ENCODE measurements around the gene ALG14.

ALG14 gene

DNA sequence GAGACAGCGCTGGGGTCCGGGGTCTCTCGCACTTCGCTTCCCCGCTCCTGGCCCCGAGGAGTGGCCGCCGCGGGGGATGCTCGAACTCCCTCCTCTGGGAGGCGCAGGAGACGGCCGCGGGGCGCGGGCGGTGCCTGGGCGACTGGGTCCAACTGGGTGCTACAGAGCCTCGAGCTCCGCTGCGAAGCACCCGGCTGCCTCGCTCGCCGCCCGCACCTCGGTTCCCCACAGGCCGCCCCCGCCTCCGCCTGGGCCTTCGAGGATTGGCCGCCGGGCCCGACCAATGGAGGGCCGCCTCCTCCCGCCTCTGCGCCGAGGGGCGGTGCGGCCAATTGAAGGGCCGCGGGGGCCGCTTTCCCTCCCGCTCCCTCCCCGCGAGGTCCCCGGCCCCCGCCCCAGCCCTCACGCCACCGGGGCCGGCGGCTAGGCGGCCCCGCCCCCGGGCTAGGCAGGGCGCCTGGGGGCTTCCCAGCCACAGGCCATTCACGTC lies 145.8 kb downstream of the ALG14 start, which contains the start of gene CNN3:
TSS of gene CNN3 (minus strand) at position 196 of the 490 bp plus-strand sequence. CDS start 216 bp downstream, outside the sequence.
- Mint-ChIP-seq H3K27ac (peak within 1 kb of the TSS; percentile 5), H3K36me3 (ENCODE audit: low read depth) (peaks cover 4% of the 10 kb centered on the region), H3K4me1 (ENCODE audit: low read depth) (peaks cover 9% of the 10 kb centered on the region), H3K4me3 (peak within 1 kb of the TSS; percentile 84), H3K27me3 (ENCODE audit: low read depth) (peaks cover 57% of the 10 kb centered on the region), H3K9me3 (no peaks in the 10 kb centered on the region)

DNA sequence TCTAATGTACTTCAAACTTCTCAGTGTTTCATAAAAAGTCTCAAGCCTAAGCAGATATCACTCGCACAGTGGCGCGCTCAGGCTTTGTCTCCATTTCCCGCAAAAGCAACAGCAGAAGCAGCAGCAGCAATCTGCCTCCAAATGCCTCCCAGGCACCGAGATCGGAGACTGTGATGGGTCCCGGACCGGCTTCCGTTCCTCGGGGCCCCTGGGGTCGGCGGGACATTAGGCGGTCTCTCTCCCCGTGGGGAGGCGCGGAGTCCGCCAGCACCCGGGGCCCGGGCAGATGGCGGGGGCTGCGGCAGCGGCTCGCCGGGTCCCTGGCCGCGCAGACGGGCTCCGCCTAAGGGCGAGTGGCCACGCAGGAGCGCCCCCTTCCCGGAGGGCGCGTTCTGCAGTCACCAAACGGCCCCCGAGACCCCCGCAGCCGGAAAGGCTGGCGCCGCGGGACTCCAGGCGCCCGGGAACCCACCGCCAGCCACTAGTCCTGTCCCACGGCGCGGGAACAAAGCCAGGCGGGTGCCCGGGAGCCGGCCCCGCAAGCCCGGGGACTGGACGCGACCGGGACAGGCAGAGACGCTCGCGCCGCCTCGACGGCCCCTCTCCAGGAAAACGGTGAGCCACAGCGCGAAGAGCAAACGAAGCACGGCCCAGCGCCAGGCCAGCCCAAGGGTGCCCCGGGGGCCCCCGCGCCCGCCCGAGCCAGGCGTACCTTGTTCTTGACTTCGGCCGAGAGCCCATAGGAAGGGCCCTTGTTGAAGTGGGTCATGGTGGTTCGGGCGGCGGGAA lies 146.4 kb downstream of the ALG14 start:
- peaks cover 4% of the 10 kb centered on the region for H3K36me3 Mint-ChIP-seq (ENCODE audit: low read depth)
- H3K4me3 Mint-ChIP-seq, result peak overlapping the region; percentile 84
- H3K4me1 Mint-ChIP-seq (ENCODE audit: low read depth), result peaks cover 9% of the 10 kb centered on the region
- H3K27ac Mint-ChIP-seq, result no peak overlapping the region
- no peaks in the 10 kb centered on the region for H3K9me3 Mint-ChIP-seq
- H3K27me3 Mint-ChIP-seq (ENCODE audit: low read depth), result peaks cover 60% of the 10 kb centered on the region

DNA sequence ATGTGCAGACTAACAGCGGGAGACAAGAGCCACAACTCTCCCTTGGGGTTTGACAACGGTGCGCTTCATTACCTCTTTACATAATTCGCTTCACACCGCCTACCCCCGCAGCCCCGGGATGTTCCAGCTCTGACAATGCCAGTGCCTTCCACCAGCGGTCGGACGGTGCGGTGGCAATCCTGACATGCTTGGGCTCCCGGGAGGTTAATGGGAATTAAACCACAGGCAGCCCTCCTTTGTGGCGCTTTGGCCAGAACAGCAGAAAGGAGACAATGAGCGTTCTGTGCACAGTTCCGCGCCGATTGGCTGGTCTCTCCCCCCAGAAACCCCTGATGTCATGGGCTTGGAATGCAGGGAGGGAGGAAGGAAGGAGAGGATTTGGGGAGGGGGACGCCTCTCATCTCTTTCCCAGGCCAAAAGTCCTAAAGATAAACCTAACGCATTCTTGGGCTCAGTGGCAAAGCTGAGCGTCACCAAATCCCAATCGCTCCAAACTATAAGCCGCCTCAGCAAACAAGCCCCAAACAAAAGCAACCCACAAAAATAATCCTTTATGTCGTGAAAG lies 147.1 kb downstream of the ALG14 start:
- Mint-ChIP-seq H3K9me3 (no peaks in the 10 kb centered on the region), H3K4me1 (ENCODE audit: low read depth) (peaks cover 9% of the 10 kb centered on the region), H3K36me3 (ENCODE audit: low read depth) (peaks cover 4% of the 10 kb centered on the region), H3K27me3 (ENCODE audit: low read depth) (peaks cover 56% of the 10 kb centered on the region), H3K4me3 (peak overlapping the region; percentile 84), H3K27ac (no peak overlapping the region)

DNA sequence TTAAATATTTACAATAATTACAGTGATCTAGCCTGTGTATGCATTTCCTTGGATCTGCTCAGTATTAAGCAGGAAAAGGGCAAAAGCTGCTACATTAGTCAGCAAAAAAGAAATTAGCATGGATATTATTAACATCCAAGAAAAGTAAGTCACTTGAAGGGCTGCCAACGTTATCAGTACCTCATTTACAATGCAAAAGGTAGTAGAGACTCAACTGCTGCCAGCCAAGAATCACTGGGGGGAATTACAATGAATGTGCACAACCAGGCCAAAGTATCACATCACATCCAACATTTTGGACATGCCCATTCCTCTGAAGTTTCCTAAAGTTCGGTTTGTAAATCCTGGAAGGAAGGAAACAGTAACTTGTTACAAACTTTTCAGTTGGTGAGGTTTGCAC lies 147.7 kb downstream of the ALG14 start:
- Mint-ChIP-seq H3K27ac (no peak overlapping the region), H3K36me3 (ENCODE audit: low read depth) (peaks cover 4% of the 10 kb centered on the region), H3K9me3 (no peaks in the 10 kb centered on the region), H3K27me3 (ENCODE audit: low read depth) (peaks cover 52% of the 10 kb centered on the region), H3K4me3 (peak overlapping the region; percentile 84), H3K4me1 (ENCODE audit: low read depth) (peaks cover 9% of the 10 kb centered on the region)

All from T-helper 1 cell treated with Interleukin-12 subunit alpha and Interleukin-12 subunit beta and Interleukin-4 antibody, amounts not matched to agents 30 μg/mL and 1 μg/mL, for 36 hours (primary cell).